ENCODE results near the gene ZDHHC11B. TPM values are rescaled to one million over a fixed set of nuclear protein-coding genes. Genes with fewer than 3 reads are reported as not detected.
A peak's percentile ranks its signal among the peaks of the same experiment; 100 is the strongest.

ZDHHC11B gene
- total RNA-seq, 1 experiment from 2014 or later = 3.8 TPM

GRCh38 chr5:664994-665360, 119.6 kb downstream of the ZDHHC11B start:
- Histone ChIP-seq H3K79me2 (ENCODE audit: insufficient read depth, low read length) (no peaks in the 10 kb centered on the region), H3K9me3 (ENCODE audit: control insufficient read depth in 1 of 2, insufficient read depth in 1 of 2, low read depth in 1 of 2, low read length in 2 of 2) (no peaks in the 10 kb centered on the region), H3K4me1 (ENCODE audit: control insufficient read depth in 1 of 2, insufficient read depth in 2 of 2, low read length in 2 of 2) (peaks cover 5 to 34% of the 10 kb centered on the region in 2 experiments; a peak in 3 of 4 replicates), H3K36me3 (ENCODE audit: control insufficient read depth in 1 of 2, insufficient read depth in 2 of 2, low read length in 2 of 2) (peaks cover 2 to 9% of the 10 kb centered on the region in 2 experiments; a peak in 2 of 4 replicates), H4K20me1 (ENCODE audit: insufficient read depth) (no peaks in the 10 kb centered on the region), H2AFZ (ENCODE audit: low read depth, low read length, poor library complexity, severe bottlenecking) (no peak overlapping the region), H3K9ac (ENCODE audit: low read length) (no peak overlapping the region), H3K9me2 (ENCODE audit: insufficient read depth) (no peaks in the 10 kb centered on the region), H3K4me3 (replicated peaks in 1 of 2; ENCODE audit: low read depth in 1 of 2, low read length in 2 of 2) (no peak overlapping the region), H3K4me2 (ENCODE audit: low read length) (no peak overlapping the region), H3K27ac (ENCODE audit: low read depth, low read length) (no peak overlapping the region), H3K27me3 (ENCODE audit: insufficient read depth, low read length) (no peaks in the 10 kb centered on the region)
- no peak for ATAC-seq
- ChIA-PET POLR2A (no interaction called here), RAD21 (ENCODE audit: low non-redundant PET in 1 of 2, low total read pairs in 2 of 2, uncharacterized antibody in 2 of 2, unreplicated experiment in 2 of 2) (no interaction called here), CTCF (no interaction called here)
- DNase-seq (ENCODE audit: low read depth, low spot score) = no peak
- no TSS peak for BruUV-seq (replicated peaks)
- TF ChIP-seq EZH2phosphoT487 (IDR thresholded peaks at IDR 0.05; ENCODE audit: borderline replicate concordance) (no peak), SRF (IDR thresholded peaks at IDR 0.05; ENCODE audit: low read depth) (no peak), ATF3 (IDR thresholded peaks at IDR 0.05) (no peak), MAX (IDR thresholded peaks at IDR 0.05) (no peak), ELF1 (IDR thresholded peaks at IDR 0.05; ENCODE audit: borderline replicate concordance, low read depth) (no peak), RAD21 (IDR thresholded peaks at IDR 0.05; ENCODE audit: low read depth) (no peak), CEBPB (IDR thresholded peaks at IDR 0.05; ENCODE audit: low read depth) (no peak), YY1 (IDR thresholded peaks at IDR 0.05; ENCODE audit: extremely low read depth, insufficient replicate concordance, low read depth, low read length) (no peak), JUND (IDR thresholded peaks at IDR 0.05) (no peak)
- intact Hi-C loops (cut with micrococcal nuclease) = no loop called here

GRCh38 chr5:664343-664993, 120.1 kb downstream of the ZDHHC11B start:
- RAD21 ChIA-PET (ENCODE audit: low non-redundant PET in 1 of 2, low total read pairs in 2 of 2, uncharacterized antibody in 2 of 2, unreplicated experiment in 2 of 2) = no interaction called here
- no peaks in the 10 kb centered on the region for H4K20me1 ChIP-seq (ENCODE audit: insufficient read depth)
- BruUV-seq (replicated peaks) = no TSS peak

More at GRCh38 chr5:664343-664993, 120.1 kb downstream of the ZDHHC11B start:
- H3K79me2 ChIP-seq (ENCODE audit: insufficient read depth, low read length) = no peaks in the 10 kb centered on the region
- no peaks in the 10 kb centered on the region for H3K9me3 ChIP-seq (ENCODE audit: control insufficient read depth in 1 of 2, insufficient read depth in 1 of 2, low read depth in 1 of 2, low read length in 2 of 2)
- H3K27me3 ChIP-seq (ENCODE audit: insufficient read depth, low read length) = no peaks in the 10 kb centered on the region
- ChIA-PET CTCF (no interaction called here), POLR2A (no interaction called here)
- ATAC-seq = no peak
- H2AFZ ChIP-seq (ENCODE audit: low read depth, low read length, poor library complexity, severe bottlenecking) = no peak overlapping the region
- H3K9me2 ChIP-seq (ENCODE audit: insufficient read depth) = no peaks in the 10 kb centered on the region
- no peak overlapping the region for H3K4me3 ChIP-seq (replicated peaks in 1 of 2; ENCODE audit: low read depth in 1 of 2, low read length in 2 of 2)
- intact Hi-C loops (cut with micrococcal nuclease) = no loop called here
- no peak overlapping the region for H3K4me2 ChIP-seq (ENCODE audit: low read length)
- H3K36me3 ChIP-seq (ENCODE audit: control insufficient read depth in 1 of 2, insufficient read depth in 2 of 2, low read length in 2 of 2) = peaks cover 2 to 14% of the 10 kb centered on the region in 2 experiments; a peak in 2 of 4 replicates
- DNase-seq (ENCODE audit: low read depth, low spot score) = no peak
- H3K27ac ChIP-seq (ENCODE audit: low read depth, low read length) = peak overlapping the region; percentile 43; the same call in 1 of the 2 replicates
- TF ChIP-seq FOSL1 (IDR thresholded peaks at IDR 0.05; ENCODE audit: low read depth) (no peak), POLR2A (IDR thresholded peaks at IDR 0.05; ENCODE audit: borderline replicate concordance, extremely low read depth, insufficient read depth, insufficient read length) (no peak), JUND (IDR thresholded peaks at IDR 0.05) (no peak), ATF3 (IDR thresholded peaks at IDR 0.05) (no peak), ZBTB33 (IDR thresholded peaks at IDR 0.05; ENCODE audit: extremely low read depth, insufficient replicate concordance, low read length) (no peak), MAX (IDR thresholded peaks at IDR 0.05) (no peak), SIN3A (IDR thresholded peaks at IDR 0.05; ENCODE audit: low read depth) (no peak), EZH2phosphoT487 (IDR thresholded peaks at IDR 0.05; ENCODE audit: borderline replicate concordance) (no peak), SRF (IDR thresholded peaks at IDR 0.05; ENCODE audit: low read depth) (no peak), CEBPB (IDR thresholded peaks at IDR 0.05; ENCODE audit: low read depth) (no peak), YY1 (IDR thresholded peaks at IDR 0.05; ENCODE audit: extremely low read depth, insufficient replicate concordance, low read depth, low read length) (no peak), POLR2AphosphoS5 (IDR thresholded peaks at IDR 0.05; ENCODE audit: low read depth, low read length) (no peak), EZH2 (IDR thresholded peaks at IDR 0.05) (no peak), RAD21 (IDR thresholded peaks at IDR 0.05; ENCODE audit: low read depth) (no peak), ELF1 (IDR thresholded peaks at IDR 0.05; ENCODE audit: borderline replicate concordance, low read depth) (no peak), SP1 (IDR thresholded peaks at IDR 0.05; ENCODE audit: low read depth) (no peak), ZNF274 (IDR thresholded peaks at IDR 0.05; ENCODE audit: low read depth, low read length) (no peak)
- no peak overlapping the region for H3K9ac ChIP-seq (ENCODE audit: low read length)
- peaks cover 5 to 32% of the 10 kb centered on the region in 2 experiments; a peak in 3 of 4 replicates for H3K4me1 ChIP-seq (ENCODE audit: control insufficient read depth in 1 of 2, insufficient read depth in 2 of 2, low read length in 2 of 2)

Data from HCT116 (cell line).